DND-41 (cell line): ENCODE data around the gene GPAT3.

Experiments used
- CTCF ChIP-seq: IDR thresholded peaks from 2 replicates; pipeline ENCODE4 v1.5.1; 2012; ENCODE audit warnings: borderline replicate concordance, low read length, moderate library complexity, mild to moderate bottlenecking; ENCODE audit not compliant: poor library complexity, severe bottlenecking; ENCODE audit errors: extremely low read depth
- EZH2 ChIP-seq: IDR thresholded peaks from 3 replicates; pipeline ENCODE4 v1.6.1; 2012; ENCODE audit warnings: borderline replicate concordance, low read depth, mild to moderate bottlenecking, moderate library complexity, low read length, inconsistent platforms; ENCODE audit not compliant: severe bottlenecking

GRCh38 chr4:83644677-83645659, 109.1 kb downstream of the GPAT3 start:
- TF ChIP-seq CTCF (peak; percentile 92), EZH2 (no peak)
